ENCODE results near the gene CNTN1.

DNA sequence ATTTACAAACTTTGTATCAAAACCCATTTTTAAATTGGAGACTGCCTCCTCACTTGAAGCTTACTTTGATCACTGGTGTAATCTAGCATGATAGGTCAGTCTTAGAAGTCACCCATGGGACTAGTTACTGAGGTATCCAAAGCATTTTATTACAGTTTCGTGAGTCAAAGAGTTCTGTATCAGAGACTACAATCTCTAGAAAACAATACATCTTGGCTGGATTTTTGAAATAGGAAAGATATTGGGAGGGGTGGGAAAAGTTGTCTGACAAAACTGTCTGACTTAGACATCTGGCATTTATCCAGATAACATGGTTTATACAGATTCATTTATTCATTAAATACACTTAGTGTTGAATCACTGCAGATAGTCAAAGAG, 322.4 kb downstream of the CNTN1 start:
- TF ChIP-seq EP300 (IDR thresholded peaks at IDR 0.05) (no peak), POLR2A (IDR thresholded peaks at IDR 0.05) (no peak)
- TF ChIP-seq, protein P1, sequence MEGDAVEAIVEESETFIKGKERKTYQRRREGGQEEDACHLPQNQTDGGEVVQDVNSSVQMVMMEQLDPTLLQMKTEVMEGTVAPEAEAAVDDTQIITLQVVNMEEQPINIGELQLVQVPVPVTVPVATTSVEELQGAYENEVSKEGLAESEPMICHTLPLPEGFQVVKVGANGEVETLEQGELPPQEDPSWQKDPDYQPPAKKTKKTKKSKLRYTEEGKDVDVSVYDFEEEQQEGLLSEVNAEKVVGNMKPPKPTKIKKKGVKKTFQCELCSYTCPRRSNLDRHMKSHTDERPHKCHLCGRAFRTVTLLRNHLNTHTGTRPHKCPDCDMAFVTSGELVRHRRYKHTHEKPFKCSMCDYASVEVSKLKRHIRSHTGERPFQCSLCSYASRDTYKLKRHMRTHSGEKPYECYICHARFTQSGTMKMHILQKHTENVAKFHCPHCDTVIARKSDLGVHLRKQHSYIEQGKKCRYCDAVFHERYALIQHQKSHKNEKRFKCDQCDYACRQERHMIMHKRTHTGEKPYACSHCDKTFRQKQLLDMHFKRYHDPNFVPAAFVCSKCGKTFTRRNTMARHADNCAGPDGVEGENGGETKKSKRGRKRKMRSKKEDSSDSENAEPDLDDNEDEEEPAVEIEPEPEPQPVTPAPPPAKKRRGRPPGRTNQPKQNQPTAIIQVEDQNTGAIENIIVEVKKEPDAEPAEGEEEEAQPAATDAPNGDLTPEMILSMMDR (IDR thresholded peaks at IDR 0.05): no peak
